Esophagus muscularis mucosa (tissue), 4 donors: Measurements from ENCODE around the gene KRTAP5-3. TPM values are rescaled to one million over a fixed set of nuclear protein-coding genes. Genes with fewer than 3 reads are reported as not detected.

ENCODE experiments used
- DNase-seq: peaks from one replicate; pipeline ENCODE4 v3.0.0-alpha.2; 2017; ENCODE audit errors: extremely low spot score
- H3K27ac ChIP-seq, 4 donors: fragments of 200-600 bp; sonication (generic); replicated peaks in 1 of 4; 1 replicate in 3 of 4; 2 replicates in 1 of 4; pipeline ENCODE4 v1.5.1; 2016 to 2019; ENCODE audit warnings: mild to moderate bottlenecking in 1 of 4
- H3K27me3 ChIP-seq, 4 donors: fragments of 200-600 bp; sonication (generic); one replicate each; pipeline versions ENCODE4 v1.5.1 to v1.6.0; 2016 to 2019
- H3K36me3 ChIP-seq, 4 donors: fragments of 200-600 bp; sonication (generic); one replicate each; pipeline ENCODE4 v1.5.1; 2016 to 2019
- H3K4me1 ChIP-seq, 4 donors: fragments of 200-600 bp; sonication (generic); one replicate each; pipeline ENCODE4 v1.5.1; 2016 to 2019
- H3K4me3 ChIP-seq, 4 donors: fragments of 200-600 bp; sonication (generic); 1 replicate in 2 of 4; 2 replicates in 2 of 4; pipeline ENCODE4 v1.5.1; 2016 to 2019; ENCODE audit warnings: mild to moderate bottlenecking in 4 of 4, moderate library complexity in 1 of 4
- H3K9me3 ChIP-seq, 4 donors: fragments of 200-600 bp; sonication (generic); 1 replicate in 3 of 4; 2 replicates in 1 of 4; pipeline ENCODE4 v1.5.1; 2016 to 2019
- EP300 ChIP-seq: sonication (generic); formaldehyde crosslinking; IDR thresholded peaks from one replicate; pipeline ENCODE4 v1.6.1; 2017; ENCODE audit warnings: antibody characterized with exemption
- POLR2A ChIP-seq: fragments of 450-650 bp; IDR thresholded peaks from one replicate; pipeline ENCODE4 v1.6.1; 2017; ENCODE audit warnings: antibody characterized with exemption, moderate library complexity, mild to moderate bottlenecking, low read depth
- POLR2AphosphoS5 ChIP-seq, 2 donors: sonication (generic); formaldehyde crosslinking; IDR thresholded peaks; one replicate each; pipeline ENCODE4 v1.6.1; 2017; ENCODE audit warnings: antibody characterized with exemption in 2 of 2
- WGBS: methylation state at CpG from one replicate; pipeline ENCODE4 v1.1.5; 2018; 5-methylcytosine and 5-hydroxymethylcytosine counted together
- intact Hi-C: fragments of 100-400 bp; cut with DNase I; formaldehyde crosslinking; loops from one replicate; pipeline ENCODE4 v1.15.1; 2023
- total RNA-seq, 4 donors: library from RNA; depleted of rRNA; stranded (reverse); fragments of >200 nt; gene quantifications; one replicate each; pipeline versions ENCODE4 v1.1.0 to v1.2.1, GENCODE V29; 2016
- TF ChIP-seq, protein P1 (sequence below), 3 experiments: fragments of 200-600 bp in 2 of 3; fragments of 450-650 bp in 1 of 3; sonication (generic) in 2 of 3; IDR thresholded peaks; one replicate each; pipeline ENCODE4 v1.5.1; 2017 to 2019; ENCODE audit warnings: antibody characterized with exemption in 3 of 3, mild to moderate bottlenecking in 2 of 3, moderate library complexity in 1 of 3

KRTAP5-3 gene
- total RNA-seq, 4 donors from 2014 or later, result not detected

DNA sequence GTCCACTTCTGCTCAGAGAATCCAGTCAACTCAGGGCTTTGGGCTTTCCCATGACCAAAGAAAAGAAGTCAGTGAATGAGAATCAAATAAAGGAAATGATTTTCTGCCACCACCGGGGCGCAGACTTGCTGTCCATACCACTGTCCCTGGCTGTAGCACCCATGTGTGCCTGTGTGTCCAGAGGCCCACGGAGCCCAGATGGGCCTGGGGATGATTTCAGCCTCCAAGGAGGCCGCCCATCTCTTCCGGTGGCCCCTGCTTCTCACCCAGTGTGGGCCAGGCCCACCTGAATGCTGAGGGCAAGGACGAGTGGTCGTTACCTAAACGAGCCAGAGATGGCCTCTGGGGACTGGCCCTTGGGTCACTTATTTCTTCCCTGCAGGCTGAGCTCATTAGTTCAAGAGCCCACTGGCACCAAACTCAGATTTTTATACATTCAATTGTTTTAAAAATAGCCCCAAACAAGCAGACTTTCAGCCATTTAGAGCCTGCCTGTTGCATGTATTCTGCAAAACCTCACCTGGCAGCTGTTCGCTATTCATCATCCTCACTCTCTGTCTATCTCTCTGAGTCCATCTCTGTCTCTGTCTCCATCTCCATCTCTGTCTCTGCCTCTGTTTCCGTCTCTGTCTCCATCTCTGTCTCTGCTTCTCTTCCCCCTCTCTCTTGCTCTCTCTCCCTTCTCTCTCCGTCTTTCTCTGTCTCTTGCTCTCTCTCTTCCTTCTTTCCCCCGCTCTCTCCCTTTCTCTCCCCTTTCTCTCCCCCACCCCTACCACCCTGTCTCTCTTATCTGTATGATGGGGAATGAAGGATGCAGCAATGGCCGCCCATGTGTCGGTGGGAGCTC is 45.5 kb upstream of the KRTAP5-3 start:
- intact Hi-C loops, result loop anchor here (2.0 to 5.0 kb wide), 3 partner anchors 39 to 499 kb away; no protein-coding TSS in a partner anchor
- no peak overlapping the region for H3K4me3 ChIP-seq
- peaks cover 0 to 36% (median 0%) of the 10 kb centered on the region in 4 donors for H3K27me3 ChIP-seq
- no peak for TF ChIP-seq POLR2A
- TF ChIP-seq EP300, result no peak
- no peak for TF ChIP-seq POLR2AphosphoS5 (IDR thresholded peaks at IDR 0.05)
- TF ChIP-seq, protein P1, sequence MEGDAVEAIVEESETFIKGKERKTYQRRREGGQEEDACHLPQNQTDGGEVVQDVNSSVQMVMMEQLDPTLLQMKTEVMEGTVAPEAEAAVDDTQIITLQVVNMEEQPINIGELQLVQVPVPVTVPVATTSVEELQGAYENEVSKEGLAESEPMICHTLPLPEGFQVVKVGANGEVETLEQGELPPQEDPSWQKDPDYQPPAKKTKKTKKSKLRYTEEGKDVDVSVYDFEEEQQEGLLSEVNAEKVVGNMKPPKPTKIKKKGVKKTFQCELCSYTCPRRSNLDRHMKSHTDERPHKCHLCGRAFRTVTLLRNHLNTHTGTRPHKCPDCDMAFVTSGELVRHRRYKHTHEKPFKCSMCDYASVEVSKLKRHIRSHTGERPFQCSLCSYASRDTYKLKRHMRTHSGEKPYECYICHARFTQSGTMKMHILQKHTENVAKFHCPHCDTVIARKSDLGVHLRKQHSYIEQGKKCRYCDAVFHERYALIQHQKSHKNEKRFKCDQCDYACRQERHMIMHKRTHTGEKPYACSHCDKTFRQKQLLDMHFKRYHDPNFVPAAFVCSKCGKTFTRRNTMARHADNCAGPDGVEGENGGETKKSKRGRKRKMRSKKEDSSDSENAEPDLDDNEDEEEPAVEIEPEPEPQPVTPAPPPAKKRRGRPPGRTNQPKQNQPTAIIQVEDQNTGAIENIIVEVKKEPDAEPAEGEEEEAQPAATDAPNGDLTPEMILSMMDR (IDR thresholded peaks at IDR 0.05), result no peak
- no peak overlapping the region for H3K27ac ChIP-seq
- no peak for DNase-seq
- peaks cover 0 to 9% (median 8%) of the 10 kb centered on the region in 4 donors for H3K4me1 ChIP-seq
- no peaks in the 10 kb centered on the region for H3K36me3 ChIP-seq
- no peaks in the 10 kb centered on the region for H3K9me3 ChIP-seq
- 82% methylated on average over 14 of the region's 14 CpGs for WGBS

DNA sequence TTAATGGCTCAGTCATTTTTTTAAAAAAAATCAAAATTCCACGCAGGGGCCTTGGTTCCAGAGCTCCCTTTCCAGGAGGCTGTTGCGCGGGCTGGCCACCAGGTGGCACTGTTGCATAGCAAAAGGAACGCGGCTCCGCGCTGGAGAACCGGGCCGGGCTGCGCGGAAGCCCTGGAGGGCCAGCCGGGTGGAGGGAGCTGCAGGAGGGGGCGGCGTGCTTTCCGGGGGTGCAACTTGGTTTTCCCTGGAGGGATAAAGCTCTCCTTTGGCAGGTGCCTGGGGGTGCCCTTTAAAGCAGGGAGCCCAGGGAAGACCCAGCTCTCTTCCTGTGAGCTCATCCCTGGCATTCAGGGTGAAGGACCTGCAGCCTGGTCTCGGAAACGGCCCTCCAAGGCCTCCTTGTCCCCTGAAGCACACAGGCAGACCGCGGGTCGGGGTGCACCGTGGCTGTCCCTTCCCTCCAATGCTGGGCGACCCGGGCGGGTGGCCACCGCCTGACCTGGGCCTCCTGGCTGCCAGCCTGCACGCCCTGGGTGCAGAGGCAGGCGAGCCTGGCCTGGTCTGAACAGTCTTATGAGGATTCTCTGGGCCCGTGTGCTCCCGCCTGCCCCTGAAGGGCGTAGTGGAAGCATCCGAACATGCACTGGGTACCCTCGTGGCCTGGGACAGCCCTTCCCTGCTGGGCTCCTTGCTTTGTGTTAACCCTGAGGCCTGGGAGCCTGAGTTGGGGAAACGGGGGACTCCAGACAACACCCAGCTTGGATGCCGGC is 44.7 kb upstream of the KRTAP5-3 start:
- H3K27me3 ChIP-seq, result peaks cover 0 to 35% (median 0%) of the 10 kb centered on the region in 4 donors
- intact Hi-C loops, result loop anchor here (2.0 to 5.0 kb wide), 3 partner anchors 39 to 499 kb away; no protein-coding TSS in a partner anchor
- H3K4me1 ChIP-seq, result peaks cover 0 to 9% (median 8%) of the 10 kb centered on the region in 4 donors
- TF ChIP-seq, protein P1 (IDR thresholded peaks at IDR 0.05), result peak; percentile 97 to 99 (median 97)
- TF ChIP-seq POLR2A (no peak), EP300 (no peak), POLR2AphosphoS5 (IDR thresholded peaks at IDR 0.05) (peak in 1 of 2 donors; percentile 24)
- H3K4me3 ChIP-seq, result no peak overlapping the region
- 96% methylated on average over 2 of the region's 34 CpGs for WGBS
- no peak for DNase-seq
- no peak overlapping the region for H3K27ac ChIP-seq
- H3K9me3 ChIP-seq, result no peaks in the 10 kb centered on the region
- H3K36me3 ChIP-seq, result no peaks in the 10 kb centered on the region

DNA sequence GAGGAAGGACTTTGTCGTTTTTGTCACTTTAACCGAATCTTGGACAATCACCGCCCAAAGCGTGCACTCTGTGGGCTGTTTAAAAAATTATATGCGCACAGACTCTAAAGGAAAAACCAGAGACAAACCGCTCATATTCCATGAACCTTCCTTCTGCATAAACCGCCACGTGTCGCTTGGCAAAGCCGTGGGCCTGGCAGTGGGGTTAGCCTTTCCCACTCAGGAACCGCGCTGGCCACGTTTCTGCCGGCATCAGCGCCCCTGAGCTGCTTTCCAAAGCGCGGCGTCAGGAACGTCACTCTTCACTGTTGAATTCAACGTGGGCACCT is 44.1 kb upstream of the KRTAP5-3 start:
- TF ChIP-seq POLR2A, result no peak
- TF ChIP-seq, protein P1 (IDR thresholded peaks at IDR 0.05), result no peak
- TF ChIP-seq EP300, result no peak
- no peak for TF ChIP-seq POLR2AphosphoS5 (IDR thresholded peaks at IDR 0.05)
- H3K4me3 ChIP-seq, result no peak overlapping the region
- WGBS, result 56% methylated on average over 20 of the region's 20 CpGs
- peaks cover 0 to 9% (median 8%) of the 10 kb centered on the region in 4 donors for H3K4me1 ChIP-seq
- H3K27me3 ChIP-seq, result peaks cover 0 to 31% (median 0%) of the 10 kb centered on the region in 4 donors
- intact Hi-C loops, result loop anchor here (2.0 to 5.0 kb wide), 3 partner anchors 40 to 500 kb away; no protein-coding TSS in a partner anchor
- H3K9me3 ChIP-seq, result no peaks in the 10 kb centered on the region
- no peak for DNase-seq
- H3K36me3 ChIP-seq, result no peaks in the 10 kb centered on the region
- no peak overlapping the region for H3K27ac ChIP-seq

DNA sequence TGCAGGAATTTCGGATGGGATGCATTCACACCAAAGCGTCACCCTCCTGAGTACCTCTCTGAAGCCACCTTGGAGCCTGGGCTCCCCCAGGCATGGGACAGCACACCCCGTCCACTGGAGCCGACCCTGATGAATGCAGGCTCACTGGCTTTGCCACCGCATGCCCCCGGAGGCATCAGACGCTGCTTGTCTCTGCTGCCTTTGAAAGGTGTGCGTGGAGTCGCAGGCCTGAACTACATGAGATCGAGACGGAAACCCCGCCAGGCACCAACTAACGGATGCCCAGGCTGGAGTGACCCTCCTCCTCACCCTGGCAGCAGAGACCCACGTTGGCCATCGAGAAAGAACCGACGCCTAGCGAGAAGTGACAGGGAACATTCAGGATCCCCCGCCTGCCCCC is 43.8 kb upstream of the KRTAP5-3 start:
- Histone ChIP-seq H3K4me3 (no peak overlapping the region), H3K9me3 (no peaks in the 10 kb centered on the region), H3K36me3 (no peaks in the 10 kb centered on the region), H3K27ac (no peak overlapping the region), H3K4me1 (peaks cover 0 to 9% (median 8%) of the 10 kb centered on the region in 4 donors), H3K27me3 (peaks cover 0 to 31% (median 0%) of the 10 kb centered on the region in 4 donors)
- no peak for DNase-seq
- intact Hi-C loops, result loop anchor here (2.0 to 5.0 kb wide), 3 partner anchors 40 to 500 kb away; no protein-coding TSS in a partner anchor
- 80% methylated on average over 16 of the region's 19 CpGs for WGBS
- no peak for TF ChIP-seq POLR2A
- TF ChIP-seq, protein P1 (IDR thresholded peaks at IDR 0.05), result no peak
- no peak for TF ChIP-seq POLR2AphosphoS5 (IDR thresholded peaks at IDR 0.05)
- TF ChIP-seq EP300, result no peak
